ENCODE data around the gene OBSCN. TPM values are rescaled to one million over a fixed set of nuclear protein-coding genes. Genes with fewer than 3 reads are reported as not detected.

The OBSCN gene
- polyA plus RNA-seq, 3 donors = 31.3 to 43.8 (median 35.6) TPM

- no peak for DNase-seq (ENCODE audit: extremely low read depth in 1 of 11, low read depth in 9 of 11, low spot score in 4 of 11)
Observed at GRCh38 chr1:228423404-228424053, 215.7 kb downstream of the OBSCN start.

GRCh38 chr1:228424685-228425660 lies 217.1 kb downstream of the OBSCN start:
- no peak for DNase-seq (ENCODE audit: extremely low read depth in 1 of 11, low read depth in 9 of 11, low spot score in 4 of 11)

- DNase-seq (ENCODE audit: extremely low read depth in 1 of 11, low read depth in 9 of 11, low spot score in 4 of 11) = no peak
Observed at GRCh38 chr1:228426518-228427175, 218.8 kb downstream of the OBSCN start.

- no peak for DNase-seq (ENCODE audit: extremely low read depth in 1 of 11, low read depth in 9 of 11, low spot score in 4 of 11)
Observed at GRCh38 chr1:228428412-228428811, 220.6 kb downstream of the OBSCN start.

Other genes with a start within 250 kb of the OBSCN start
- gene WNT3A, start 201.0 kb upstream of the OBSCN start, polyA plus RNA-seq (ENCODE audit: insufficient read length in 3 of 3) = under 1 TPM; 0.16 to 0.47 (median 0.32) TPM
- gene ARF1, start 125.3 kb upstream of the OBSCN start, polyA plus RNA-seq (ENCODE audit: insufficient read length in 3 of 3) = 100 to 1,000 TPM; 276 to 380 (median 348) TPM
- 10 to 100 TPM; 13.4 to 23.6 (median 23.2) TPM for gene C1orf35, start 104.7 kb upstream of the OBSCN start, polyA plus RNA-seq (ENCODE audit: insufficient read length in 3 of 3)
- gene MRPL55, start 98.7 kb upstream of the OBSCN start, polyA plus RNA-seq (ENCODE audit: insufficient read length in 3 of 3) = 10 to 100 TPM; 34.2 to 54.4 (median 48.6) TPM
- gene GUK1, start 67.8 kb upstream of the OBSCN start, polyA plus RNA-seq (ENCODE audit: insufficient read length in 3 of 3) = 100 to 1,000 TPM in 2 of 3 donors, 10 to 100 TPM in 1; 94.9 to 186 (median 154) TPM
- gene GJC2, start 58.1 kb upstream of the OBSCN start, polyA plus RNA-seq (ENCODE audit: insufficient read length in 3 of 3) = 1 to 10 TPM in 2 of 3 donors, under 1 TPM in 1; 0.56 to 1.1 (median 1.0) TPM
- gene IBA57, start 42.2 kb upstream of the OBSCN start, polyA plus RNA-seq (ENCODE audit: insufficient read length in 3 of 3) = 1 to 10 TPM; 4.3 to 7.7 (median 5.5) TPM
- 10 to 100 TPM; 13.0 to 22.7 (median 18.0) TPM for gene TRIM11, start 198.8 kb downstream of the OBSCN start, polyA plus RNA-seq (ENCODE audit: insufficient read length in 3 of 3)
- gene TRIM17, start 208.8 kb downstream of the OBSCN start, polyA plus RNA-seq (ENCODE audit: insufficient read length in 3 of 3) = 10 to 100 TPM in 1 of 3 donors, 1 to 10 TPM in 2; 8.6 to 12.3 (median 9.4) TPM